Loucy (cell line): ENCODE results near the gene CCDC85C.
A peak's percentile ranks its signal among the peaks of the same experiment; 100 is the strongest.

Source experiments
- H2AFZ ChIP-seq: fragments of 200-600 bp; sonication (generic); 2 replicates; pipeline ENCODE4 v1.6.0; 2016; ENCODE audit warnings: antibody characterized with exemption, mild to moderate bottlenecking, low read length, moderate library complexity
- H3F3A ChIP-seq: fragments of 200-600 bp; 2 replicates; pipeline ENCODE4 v1.6.0; 2016; ENCODE audit warnings: antibody characterized with exemption, low read depth, mild to moderate bottlenecking
- H3K27me3 ChIP-seq: fragments of 200-600 bp; sonication (generic); 2 replicates; pipeline ENCODE4 v1.6.1; 2014; ENCODE audit warnings: low read length, mild to moderate bottlenecking; ENCODE audit not compliant: insufficient read depth, poor library complexity, severe bottlenecking
- H3K36me3 ChIP-seq: fragments of 200-600 bp; sonication (generic); 2 replicates; pipeline ENCODE4 v1.6.1; 2016; ENCODE audit warnings: low read length; ENCODE audit not compliant: insufficient read depth
- H3K4me1 ChIP-seq: fragments of 200-600 bp; sonication (generic); 2 replicates; pipeline ENCODE4 v1.5.1; 2014; ENCODE audit warnings: low read length, mild to moderate bottlenecking; ENCODE audit not compliant: insufficient read depth, poor library complexity, severe bottlenecking
- H3K4me2 ChIP-seq: fragments of 200-600 bp; sonication (generic); 2 replicates; pipeline ENCODE4 v1.6.0; 2014; ENCODE audit warnings: antibody characterized with exemption, low read length, low read depth, mild to moderate bottlenecking; ENCODE audit not compliant: poor library complexity, severe bottlenecking
- H3K4me3 ChIP-seq: fragments of 200-600 bp; sonication (generic); 2 replicates; pipeline ENCODE4 v1.5.1; 2014; ENCODE audit warnings: low read length, mild to moderate bottlenecking, mixed read lengths; ENCODE audit not compliant: poor library complexity, severe bottlenecking
- H3K79me2 ChIP-seq: fragments of 200-600 bp; sonication (generic); 2 replicates; pipeline ENCODE4 v1.6.1; 2014; ENCODE audit warnings: low read length; ENCODE audit not compliant: insufficient read depth
- H3K9ac ChIP-seq: fragments of 200-600 bp; sonication (generic); 2 replicates; pipeline ENCODE4 v1.6.0; 2014; ENCODE audit warnings: mild to moderate bottlenecking, low read depth, low read length, moderate library complexity; ENCODE audit not compliant: poor library complexity, severe bottlenecking
- H3K9me2 ChIP-seq: fragments of 200-600 bp; sonication (generic); replicated peaks from 2 replicates; pipeline ENCODE4 v1.6.1; 2016; ENCODE audit warnings: low read depth, low read length, mixed read lengths
- H3K9me3 ChIP-seq: fragments of 200-600 bp; sonication (generic); 2 replicates; pipeline ENCODE4 v1.6.1; 2014; ENCODE audit warnings: mild to moderate bottlenecking, antibody characterized with exemption, low read length, low read depth; ENCODE audit not compliant: insufficient read depth
- H4K20me1 ChIP-seq: fragments of 200-600 bp; sonication (generic); 2 replicates; pipeline ENCODE4 v1.6.0; 2014; ENCODE audit warnings: antibody characterized with exemption, low read length, mild to moderate bottlenecking; ENCODE audit not compliant: insufficient read depth, poor library complexity, severe bottlenecking
- CTCF ChIP-seq: fragments of 200-600 bp; sonication (generic); conservative IDR thresholded peaks from 2 replicates; pipeline ENCODE4 v1.5.1; 2014; ENCODE audit warnings: mild to moderate bottlenecking, antibody characterized with exemption, low read length
- EZH2phosphoT487 ChIP-seq: fragments of 200-600 bp; IDR thresholded peaks from 2 replicates; pipeline ENCODE4 v1.6.1; 2018; ENCODE audit warnings: antibody characterized with exemption, mild to moderate bottlenecking, moderate library complexity, borderline replicate concordance

The CCDC85C gene

DNA sequence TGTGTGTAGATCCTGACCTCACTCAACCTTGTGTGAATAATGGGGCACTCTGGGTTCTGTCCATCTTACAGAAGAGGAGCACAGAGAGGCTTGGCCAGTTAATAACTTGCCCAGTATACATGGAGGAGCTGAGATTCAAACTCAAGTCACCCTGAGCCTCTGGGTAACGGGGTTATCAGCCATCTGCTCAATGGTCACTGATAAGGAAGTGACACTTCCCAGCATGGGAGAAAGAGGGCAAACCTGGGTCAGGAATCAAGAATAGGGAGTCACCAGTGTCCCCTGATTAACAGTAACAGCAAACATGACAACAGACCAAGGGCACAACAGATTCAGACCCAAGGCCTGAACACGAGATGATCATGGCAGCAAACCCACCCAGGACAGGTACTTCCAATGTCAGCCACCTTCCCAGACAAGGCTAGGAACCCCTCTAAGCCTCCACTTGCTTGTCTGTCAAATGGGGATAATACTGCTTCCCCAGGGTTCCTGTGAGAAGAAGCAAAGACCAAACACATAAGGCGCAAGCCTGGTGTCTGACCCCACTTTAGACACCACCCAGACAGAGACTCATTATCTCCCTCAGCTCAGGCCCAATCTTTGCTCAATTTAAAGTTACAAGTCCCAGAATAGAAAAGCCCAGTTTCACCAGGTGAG, 3.6 kb downstream of the CCDC85C start:
- H4K20me1 ChIP-seq, result peaks cover 27% of the 10 kb centered on the region
- H3F3A ChIP-seq, result no peaks in the 10 kb centered on the region
- no peaks in the 10 kb centered on the region for H3K9me2 ChIP-seq
- H3K9ac ChIP-seq, result peak overlapping the region; percentile 61
- no peaks in the 10 kb centered on the region for H3K27me3 ChIP-seq
- peaks cover 49% of the 10 kb centered on the region for H3K4me1 ChIP-seq
- H3K4me3 ChIP-seq, result peak overlapping the region; percentile 72
- TF ChIP-seq EZH2phosphoT487 (no peak), CTCF (no peak)
- no peaks in the 10 kb centered on the region for H3K9me3 ChIP-seq
- H3K79me2 ChIP-seq, result peaks cover 82% of the 10 kb centered on the region
- peak overlapping the region; percentile 87 for H3K4me2 ChIP-seq
- no peak overlapping the region for H2AFZ ChIP-seq
- no peaks in the 10 kb centered on the region for H3K36me3 ChIP-seq

GRCh38 chr14:99599393-99599792, 4.6 kb downstream of the CCDC85C start:
- no peak for TF ChIP-seq CTCF
- H3K27me3 ChIP-seq, result no peaks in the 10 kb centered on the region
- peaks cover 49% of the 10 kb centered on the region for H3K4me1 ChIP-seq
- no peaks in the 10 kb centered on the region for H3K9me3 ChIP-seq
- peaks cover 27% of the 10 kb centered on the region for H4K20me1 ChIP-seq
- no peaks in the 10 kb centered on the region for H3F3A ChIP-seq
- H3K79me2 ChIP-seq, result peaks cover 88% of the 10 kb centered on the region
- peak overlapping the region; percentile 61 for H3K9ac ChIP-seq
- peak overlapping the region; percentile 87 for H3K4me2 ChIP-seq
- H3K36me3 ChIP-seq, result no peaks in the 10 kb centered on the region
- H3K4me3 ChIP-seq, result peak overlapping the region; percentile 72
- no peaks in the 10 kb centered on the region for H3K9me2 ChIP-seq
- H2AFZ ChIP-seq, result no peak overlapping the region

GRCh38 chr14:99598774-99599173, 5.2 kb downstream of the CCDC85C start:
- H3F3A ChIP-seq, result no peaks in the 10 kb centered on the region
- no peak overlapping the region for H2AFZ ChIP-seq
- H3K36me3 ChIP-seq, result no peaks in the 10 kb centered on the region
- peaks cover 49% of the 10 kb centered on the region for H3K4me1 ChIP-seq
- no peaks in the 10 kb centered on the region for H3K9me3 ChIP-seq
- peak overlapping the region; percentile 61 for H3K9ac ChIP-seq
- H3K79me2 ChIP-seq, result peaks cover 93% of the 10 kb centered on the region
- TF ChIP-seq EZH2phosphoT487, result no peak
- no peak for TF ChIP-seq CTCF
- H3K4me3 ChIP-seq, result peak overlapping the region; percentile 72
- H3K9me2 ChIP-seq, result no peaks in the 10 kb centered on the region
- H3K4me2 ChIP-seq, result peak overlapping the region; percentile 87
- H4K20me1 ChIP-seq, result peaks cover 27% of the 10 kb centered on the region
- H3K27me3 ChIP-seq, result no peaks in the 10 kb centered on the region
